MCF 10A (cell line): ENCODE data around the gene LAMB1. TPM values are rescaled to one million over a fixed set of nuclear protein-coding genes. Genes with fewer than 3 reads are reported as not detected.

ENCODE experiments used
- BruUV-seq: library from RNA; stranded (reverse); fragments of 400-500 nt; replicated peaks from 2 replicates; lab custom pipeline; 2021; lab: Mats Ljungman, UMichigan
- CTCF ChIA-PET: fragments of 300-600 bp; sonication (Branson Sonifier 250); formaldehyde crosslinking; extraction: SDS; loops from one replicate; lab custom pipeline; 2021; ENCODE audit warnings: antibody characterized with exemption, inconsistent platforms; lab: Yijun Ruan, JAX
- POLR2A ChIA-PET: fragments of 300-600, 350-650 bp; sonication (Branson Sonifier 250); formaldehyde crosslinking; extraction: SDS; loops from one replicate; lab custom pipeline; 2020; ENCODE audit warnings: antibody characterized with exemption, inconsistent platforms; lab: Yijun Ruan, JAX
- DNase-seq: peaks from one replicate; pipeline ENCODE4 v3.0.0-alpha.2; 2018; ENCODE audit not compliant: unreplicated experiment
- H3K27ac Mint-ChIP-seq: one replicate; pipeline ENCODE4 v1.8.0; 2022; ENCODE audit warnings: mild to moderate bottlenecking, low read depth, mixed read lengths; ENCODE audit not compliant: unreplicated experiment
- H3K27me3 Mint-ChIP-seq: one replicate; pipeline ENCODE4 v1.8.0; 2022; ENCODE audit warnings: mixed read lengths; ENCODE audit not compliant: insufficient read depth, unreplicated experiment
- H3K36me3 Mint-ChIP-seq: one replicate; pipeline ENCODE4 v1.8.0; 2022; ENCODE audit warnings: mild to moderate bottlenecking, moderate library complexity, mixed read lengths; ENCODE audit not compliant: insufficient read depth, unreplicated experiment
- H3K4me1 Mint-ChIP-seq: one replicate; pipeline ENCODE4 v1.8.0; 2022; ENCODE audit warnings: mixed read lengths; ENCODE audit not compliant: insufficient read depth, unreplicated experiment
- H3K4me3 Mint-ChIP-seq: one replicate; pipeline ENCODE4 v1.8.0; 2022; ENCODE audit warnings: mild to moderate bottlenecking, moderate library complexity, mixed read lengths; ENCODE audit not compliant: unreplicated experiment
- H3K9me3 Mint-ChIP-seq: one replicate; pipeline ENCODE4 v1.8.0; 2022; ENCODE audit warnings: mixed read lengths; ENCODE audit not compliant: unreplicated experiment
- CTCF ChIP-seq: fragments of 200-600 bp; IDR thresholded peaks from one replicate; pipeline ENCODE4 v1.8.0; 2022; ENCODE audit warnings: antibody characterized with exemption, mild to moderate bottlenecking; ENCODE audit not compliant: unreplicated experiment
- intact Hi-C: fragments of 100-400 bp; cut with micrococcal nuclease; formaldehyde crosslinking; loops from 2 replicates; pipeline ENCODE4 v1.14.1; 2022
- total RNA-seq: library from RNA; stranded (reverse); gene quantifications from 2 replicates; pipeline ENCODE4 v1.2.3, GENCODE V29; 2022

Gene LAMB1
- total RNA-seq, 1 experiment from 2014 or later, result 275 TPM

- peaks cover 37% of the 10 kb centered on the region for H3K4me1 Mint-ChIP-seq
- peak overlapping the region; percentile 61 for H3K4me3 Mint-ChIP-seq
Observed at GRCh38 chr7:107995184-107996071, 7.5 kb downstream of the LAMB1 start.

GRCh38 chr7:107994421-107995030, 8.4 kb downstream of the LAMB1 start:
- TF ChIP-seq CTCF, result no peak
- Mint-ChIP-seq H3K36me3 (peaks cover 98% of the 10 kb centered on the region), H3K9me3 (no peaks in the 10 kb centered on the region), H3K4me3 (no peak overlapping the region), H3K4me1 (peaks cover 37% of the 10 kb centered on the region), H3K27me3 (no peaks in the 10 kb centered on the region), H3K27ac (peak overlapping the region; percentile 19)
- intact Hi-C loops, result loop anchor here (5.0 kb wide), 2 partner anchors 47 to 153 kb away; no protein-coding TSS in a partner anchor
- CTCF ChIA-PET, result interaction anchor here (0.6 to 2.0 kb wide), 2 partner anchors 10 to 122 kb away, joined by 3 to 6 read pairs; no protein-coding TSS in a partner anchor
- BruUV-seq, result no TSS peak
- POLR2A ChIA-PET, result interaction anchor here (0.6 to 7.0 kb wide), 9 partner anchors 12 to 68 kb away, joined by 3 to 37 read pairs (median 7); no protein-coding TSS in a partner anchor
- DNase-seq, result no peak

More at GRCh38 chr7:107995184-107996071, 7.5 kb downstream of the LAMB1 start:
- TF ChIP-seq CTCF, result no peak
- BruUV-seq, result TSS peak; percentile 15
- POLR2A ChIA-PET, result interaction anchor here (0.9 to 7.0 kb wide), 11 partner anchors 13 to 73 kb away, joined by 3 to 86 read pairs (median 7); no protein-coding TSS in a partner anchor
- H3K9me3 Mint-ChIP-seq, result no peaks in the 10 kb centered on the region
- H3K27me3 Mint-ChIP-seq, result no peaks in the 10 kb centered on the region
- peaks cover 98% of the 10 kb centered on the region for H3K36me3 Mint-ChIP-seq
- intact Hi-C loops, result loop anchor here (5.0 kb wide), 2 partner anchors 48 to 152 kb away; no protein-coding TSS in a partner anchor
- CTCF ChIA-PET, result interaction anchor here (0.7 to 2.0 kb wide), 5 partner anchors 8 to 69 kb away, joined by 3 to 6 read pairs (median 3); no protein-coding TSS in a partner anchor
- peak; percentile 90 for DNase-seq
- H3K27ac Mint-ChIP-seq, result peak overlapping the region; percentile 93

GRCh38 chr7:107993891-107994291, 9.1 kb downstream of the LAMB1 start:
- H3K4me3 Mint-ChIP-seq, result no peak overlapping the region
- ChIA-PET POLR2A (interaction anchor here (0.6 to 7.0 kb wide), 7 partner anchors 11 to 137 kb away, joined by 3 to 37 read pairs (median 4); no protein-coding TSS in a partner anchor), CTCF (interaction anchor here (0.6 kb wide), 1 partner anchor 122 kb away, joined by 3 read pairs; no protein-coding TSS in a partner anchor)
- H3K9me3 Mint-ChIP-seq, result no peaks in the 10 kb centered on the region
- peaks cover 98% of the 10 kb centered on the region for H3K36me3 Mint-ChIP-seq
- intact Hi-C loops, result no loop called here
- no peak for TF ChIP-seq CTCF
- peaks cover 36% of the 10 kb centered on the region for H3K4me1 Mint-ChIP-seq
- no peaks in the 10 kb centered on the region for H3K27me3 Mint-ChIP-seq
- BruUV-seq, result no TSS peak
- H3K27ac Mint-ChIP-seq, result peak overlapping the region; percentile 19
- DNase-seq, result no peak
